ENCODE data around the gene HEPACAM2.

HEPACAM2 gene

DNA sequence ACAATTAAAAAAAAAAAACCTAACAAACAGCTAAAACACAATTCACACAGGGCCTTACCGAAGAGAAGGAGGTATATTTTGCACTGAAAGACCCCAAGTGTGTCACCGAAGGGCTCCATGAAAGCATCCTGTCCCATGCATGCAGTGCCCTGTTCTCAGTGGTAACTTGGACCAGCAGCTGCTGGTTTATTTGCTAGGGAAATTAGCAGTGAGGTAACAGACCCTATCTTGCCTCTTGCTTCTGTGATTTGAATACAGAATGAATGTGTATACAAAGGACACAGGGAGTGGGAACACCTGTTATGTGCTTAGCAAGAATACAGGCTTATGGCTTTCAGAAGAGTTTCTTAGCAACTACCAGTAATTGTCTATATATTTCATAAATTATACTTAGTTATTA is at the start of gene HEPACAM2:
Gene HEPACAM2, minus strand, starts transcription at position 160 of the 400 bp plus-strand sequence.
- no peak within 1 kb of the TSS for H3K4me3 ChIP-seq (ENCODE audit: low read depth, low read length)
- peak within 1 kb of the TSS; percentile 51 for H2AFZ ChIP-seq (ENCODE audit: low read length, unreplicated experiment)
- no peaks in the 10 kb centered on the region for H3K27me3 ChIP-seq (ENCODE audit: insufficient read depth, low read length)
- no peak within 1 kb of the TSS for H3K27ac ChIP-seq (ENCODE audit: low read depth, low read length)
- no peaks in the 10 kb centered on the region for H3K79me2 ChIP-seq (ENCODE audit: control insufficient read depth, insufficient read depth, low read length, unreplicated experiment)
- H3K4me1 ChIP-seq (ENCODE audit: control insufficient read depth, insufficient read depth, low read length, unreplicated experiment), result no peaks in the 10 kb centered on the region
- no peaks in the 10 kb centered on the region for H3K36me3 ChIP-seq (ENCODE audit: insufficient read depth, low read length)

DNA sequence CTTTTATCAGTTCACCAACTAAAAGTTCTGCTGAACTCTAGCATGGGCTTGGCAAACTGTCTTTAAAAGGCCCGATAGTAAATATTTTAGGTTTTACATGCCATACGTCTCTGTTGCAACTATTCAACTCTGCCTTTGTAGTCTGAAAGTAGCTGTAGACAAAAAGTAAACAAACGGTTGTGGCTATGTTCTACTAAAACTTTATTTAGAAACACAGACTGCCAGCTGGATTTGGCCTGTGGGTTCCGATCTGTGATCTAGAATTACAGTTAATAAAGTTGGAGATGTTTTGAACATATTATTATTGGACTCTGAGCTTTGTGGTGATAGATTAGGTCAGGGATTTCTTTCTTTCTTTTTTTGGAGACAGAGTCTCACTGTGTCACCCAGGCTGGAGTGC is 39.0 kb upstream of the HEPACAM2 start:
- no peak overlapping the region for H3K27ac ChIP-seq (ENCODE audit: low read depth, low read length)
- no peaks in the 10 kb centered on the region for H3K27me3 ChIP-seq (ENCODE audit: insufficient read depth, low read length)
- H3K36me3 ChIP-seq (ENCODE audit: insufficient read depth, low read length), result no peaks in the 10 kb centered on the region
- H3K4me1 ChIP-seq (ENCODE audit: control insufficient read depth, insufficient read depth, low read length, unreplicated experiment), result no peaks in the 10 kb centered on the region
- no peak overlapping the region for H3K4me3 ChIP-seq (ENCODE audit: low read depth, low read length)
- no peak overlapping the region for H2AFZ ChIP-seq (ENCODE audit: low read length, unreplicated experiment)
- no peaks in the 10 kb centered on the region for H3K79me2 ChIP-seq (ENCODE audit: control insufficient read depth, insufficient read depth, low read length, unreplicated experiment)

DNA sequence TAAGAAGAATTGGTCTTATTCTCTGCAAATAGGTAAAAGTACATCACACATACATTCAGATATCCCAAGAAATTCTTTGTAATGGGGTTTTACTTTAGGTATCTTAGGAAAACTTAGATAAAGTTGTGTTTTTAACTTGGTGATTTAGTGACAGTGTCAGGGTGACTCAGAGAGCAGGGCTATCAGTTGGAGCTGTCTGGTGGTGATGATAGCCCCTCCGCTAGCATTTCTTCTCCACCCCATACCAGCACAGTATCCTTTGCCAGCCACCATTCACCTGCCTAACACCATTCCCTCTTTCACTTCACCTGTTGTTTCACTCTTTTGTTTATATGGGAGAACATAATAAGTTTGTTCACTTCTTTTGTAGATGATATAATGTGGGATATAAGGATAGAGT is 36.3 kb upstream of the HEPACAM2 start:
- no peak overlapping the region for H3K4me3 ChIP-seq (ENCODE audit: low read depth, low read length)

DNA sequence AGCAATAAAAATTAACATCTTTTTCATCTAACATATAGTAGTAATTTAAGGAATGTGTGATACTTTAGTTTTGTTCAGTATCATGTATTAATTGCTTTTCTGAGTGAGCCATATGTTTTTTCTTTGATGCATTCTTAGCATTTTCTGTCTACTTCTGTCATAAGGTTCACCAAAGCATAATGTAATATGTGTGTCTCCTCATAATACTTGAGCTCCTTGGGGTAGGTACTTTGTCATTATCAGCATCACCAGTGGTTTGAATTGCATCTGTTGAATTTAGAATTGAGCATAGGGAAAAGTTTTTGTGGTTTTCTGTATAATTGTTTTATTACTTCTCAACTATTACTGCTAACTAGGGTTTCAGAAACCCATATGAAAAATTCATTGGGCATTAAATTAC is 32.4 kb upstream of the HEPACAM2 start:
- no peaks in the 10 kb centered on the region for H3K36me3 ChIP-seq (ENCODE audit: insufficient read depth, low read length)
- no peak overlapping the region for H3K4me3 ChIP-seq (ENCODE audit: low read depth, low read length)
- no peak overlapping the region for H3K27ac ChIP-seq (ENCODE audit: low read depth, low read length)
- no peaks in the 10 kb centered on the region for H3K79me2 ChIP-seq (ENCODE audit: control insufficient read depth, insufficient read depth, low read length, unreplicated experiment)
- no peaks in the 10 kb centered on the region for H3K27me3 ChIP-seq (ENCODE audit: insufficient read depth, low read length)
- no peaks in the 10 kb centered on the region for H3K4me1 ChIP-seq (ENCODE audit: control insufficient read depth, insufficient read depth, low read length, unreplicated experiment)
- H2AFZ ChIP-seq (ENCODE audit: low read length, unreplicated experiment), result no peak overlapping the region

More for the DNA sequence above, 36.3 kb upstream of the HEPACAM2 start:
- H2AFZ ChIP-seq (ENCODE audit: low read length, unreplicated experiment), result no peak overlapping the region
- H3K27ac ChIP-seq (ENCODE audit: low read depth, low read length), result no peak overlapping the region
- no peaks in the 10 kb centered on the region for H3K79me2 ChIP-seq (ENCODE audit: control insufficient read depth, insufficient read depth, low read length, unreplicated experiment)
- H3K4me1 ChIP-seq (ENCODE audit: control insufficient read depth, insufficient read depth, low read length, unreplicated experiment), result no peaks in the 10 kb centered on the region
- H3K36me3 ChIP-seq (ENCODE audit: insufficient read depth, low read length), result no peaks in the 10 kb centered on the region
- no peaks in the 10 kb centered on the region for H3K27me3 ChIP-seq (ENCODE audit: insufficient read depth, low read length)

DNA sequence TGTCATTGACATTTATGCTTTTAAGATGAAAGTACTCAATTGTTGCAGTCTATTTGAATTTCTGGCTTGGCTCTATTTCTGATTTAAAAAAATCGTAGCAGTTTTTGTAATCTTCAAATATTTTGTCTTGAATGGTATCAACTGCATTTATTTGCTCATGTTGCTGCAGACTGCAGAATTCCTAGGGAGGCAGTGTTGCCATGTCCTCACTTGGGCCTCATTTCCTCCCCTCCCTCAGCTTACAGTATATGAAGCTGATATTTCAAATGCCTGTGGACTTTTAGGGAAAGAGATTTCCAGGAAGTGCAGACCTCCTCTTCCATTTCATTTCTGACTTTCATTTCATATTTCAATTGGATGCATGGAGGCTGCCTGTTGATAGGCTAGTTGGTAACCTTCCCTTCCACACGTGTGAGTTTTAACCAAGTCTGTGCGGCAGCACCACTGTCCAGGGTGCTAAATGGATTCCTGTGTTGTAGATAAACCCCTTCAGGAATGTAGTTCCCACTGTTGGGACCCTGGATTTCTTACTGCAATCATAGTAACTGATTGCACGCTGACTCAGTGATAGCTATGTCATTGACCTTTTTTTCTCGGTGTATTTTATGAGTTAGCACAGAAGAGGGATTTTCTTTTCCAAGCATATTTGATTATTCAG is 23.4 kb upstream of the HEPACAM2 start:
- no peaks in the 10 kb centered on the region for H3K27me3 ChIP-seq (ENCODE audit: insufficient read depth, low read length)
- no peak overlapping the region for H2AFZ ChIP-seq (ENCODE audit: low read length, unreplicated experiment)
- no peak overlapping the region for H3K4me3 ChIP-seq (ENCODE audit: low read depth, low read length)
- H3K36me3 ChIP-seq (ENCODE audit: insufficient read depth, low read length), result no peaks in the 10 kb centered on the region
- no peaks in the 10 kb centered on the region for H3K4me1 ChIP-seq (ENCODE audit: control insufficient read depth, insufficient read depth, low read length, unreplicated experiment)
- peaks cover 5% of the 10 kb centered on the region for H3K79me2 ChIP-seq (ENCODE audit: control insufficient read depth, insufficient read depth, low read length, unreplicated experiment)
- no peak overlapping the region for H3K27ac ChIP-seq (ENCODE audit: low read depth, low read length)

DNA sequence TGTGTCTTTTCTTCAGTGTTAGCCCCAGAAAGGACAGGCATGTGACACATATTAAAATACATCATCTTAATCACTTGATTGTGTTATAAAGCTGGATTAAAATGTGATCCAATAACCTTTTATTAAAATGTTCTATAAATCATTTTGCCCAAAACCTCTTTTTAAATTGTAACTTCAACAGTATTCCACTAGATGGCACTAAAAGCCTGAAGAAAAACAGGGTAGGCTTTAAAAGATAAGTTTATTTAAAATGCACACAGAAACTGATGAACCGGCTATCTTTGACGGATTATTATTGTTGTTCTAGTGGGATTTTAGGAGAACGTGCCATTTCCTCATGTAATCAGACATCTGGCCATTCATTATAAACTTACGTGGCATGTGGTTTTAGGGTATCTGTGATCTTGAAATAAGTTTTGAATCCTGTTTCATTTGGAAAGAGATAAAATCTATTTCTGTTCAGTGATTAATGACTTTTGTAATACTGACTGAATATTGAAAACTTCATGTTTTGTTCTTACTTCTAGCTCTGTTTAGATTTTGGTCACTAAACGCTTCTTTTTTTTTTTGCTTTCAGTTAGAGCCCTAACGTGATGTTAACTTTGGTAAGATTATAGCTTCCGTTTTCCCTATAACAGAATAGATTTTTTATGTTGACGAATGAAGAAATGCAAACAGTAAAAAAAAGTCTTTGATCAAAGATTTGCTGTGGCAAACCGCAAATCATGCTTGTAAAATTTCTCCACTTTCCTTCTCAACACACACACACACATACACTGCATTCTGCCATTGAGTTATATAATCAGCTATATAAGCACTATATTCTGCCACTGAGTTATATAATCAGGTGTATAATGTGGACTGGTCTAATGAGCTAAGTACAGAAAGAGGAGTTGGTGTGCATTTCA is 19.5 kb upstream of the HEPACAM2 start:
- H3K27ac ChIP-seq (ENCODE audit: low read depth, low read length), result no peak overlapping the region
- no peaks in the 10 kb centered on the region for H3K36me3 ChIP-seq (ENCODE audit: insufficient read depth, low read length)
- peaks cover 5% of the 10 kb centered on the region for H3K79me2 ChIP-seq (ENCODE audit: control insufficient read depth, insufficient read depth, low read length, unreplicated experiment)
- H2AFZ ChIP-seq (ENCODE audit: low read length, unreplicated experiment), result peak overlapping the region; percentile 65
- no peaks in the 10 kb centered on the region for H3K27me3 ChIP-seq (ENCODE audit: insufficient read depth, low read length)
- no peaks in the 10 kb centered on the region for H3K4me1 ChIP-seq (ENCODE audit: control insufficient read depth, insufficient read depth, low read length, unreplicated experiment)
- H3K4me3 ChIP-seq (ENCODE audit: low read depth, low read length), result no peak overlapping the region

DNA sequence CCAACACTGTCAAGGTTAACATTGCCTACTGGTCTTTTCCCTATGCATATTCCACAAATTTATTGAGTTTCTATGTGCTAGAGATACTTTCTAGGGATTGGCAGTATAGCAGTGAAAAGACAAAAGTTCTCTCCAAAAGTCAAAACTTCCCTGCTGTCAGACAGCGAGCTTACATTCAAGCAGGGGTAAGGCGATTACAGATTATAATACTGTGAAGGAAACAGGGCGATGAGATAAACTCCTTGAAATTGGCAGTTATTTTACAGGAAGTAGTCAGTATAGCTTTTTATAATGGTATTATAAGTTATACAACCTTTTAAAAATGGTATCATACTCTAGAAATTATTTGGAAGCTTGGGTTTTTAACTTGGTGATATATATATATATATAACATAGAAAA is 15.8 kb upstream of the HEPACAM2 start:
- H3K4me1 ChIP-seq (ENCODE audit: control insufficient read depth, insufficient read depth, low read length, unreplicated experiment), result no peaks in the 10 kb centered on the region
- no peak overlapping the region for H3K4me3 ChIP-seq (ENCODE audit: low read depth, low read length)
- peaks cover 3% of the 10 kb centered on the region for H3K79me2 ChIP-seq (ENCODE audit: control insufficient read depth, insufficient read depth, low read length, unreplicated experiment)
- H3K27ac ChIP-seq (ENCODE audit: low read depth, low read length), result no peak overlapping the region
- no peak overlapping the region for H2AFZ ChIP-seq (ENCODE audit: low read length, unreplicated experiment)
- no peaks in the 10 kb centered on the region for H3K36me3 ChIP-seq (ENCODE audit: insufficient read depth, low read length)
- no peaks in the 10 kb centered on the region for H3K27me3 ChIP-seq (ENCODE audit: insufficient read depth, low read length)

DNA sequence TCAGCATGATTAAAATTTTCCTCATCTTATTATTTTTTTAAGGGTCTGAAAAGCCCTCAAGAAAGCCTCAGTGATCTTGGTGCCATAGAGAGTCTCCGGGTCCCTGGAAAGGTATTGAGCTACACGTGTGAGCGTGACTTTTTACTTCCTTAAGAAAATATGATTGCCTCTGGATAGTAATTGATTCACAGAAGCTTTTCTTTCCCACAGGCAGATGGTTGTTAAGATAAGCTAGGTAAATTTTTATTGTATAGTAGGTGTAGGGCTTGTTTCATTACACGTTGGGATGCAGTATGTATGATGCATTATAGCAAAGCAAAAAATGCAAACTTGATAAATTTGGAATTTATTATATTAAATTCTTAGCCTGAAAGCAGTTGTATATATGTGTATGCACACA is 13.6 kb upstream of the HEPACAM2 start:
- H3K79me2 ChIP-seq (ENCODE audit: control insufficient read depth, insufficient read depth, low read length, unreplicated experiment), result peaks cover 5% of the 10 kb centered on the region

DNA sequence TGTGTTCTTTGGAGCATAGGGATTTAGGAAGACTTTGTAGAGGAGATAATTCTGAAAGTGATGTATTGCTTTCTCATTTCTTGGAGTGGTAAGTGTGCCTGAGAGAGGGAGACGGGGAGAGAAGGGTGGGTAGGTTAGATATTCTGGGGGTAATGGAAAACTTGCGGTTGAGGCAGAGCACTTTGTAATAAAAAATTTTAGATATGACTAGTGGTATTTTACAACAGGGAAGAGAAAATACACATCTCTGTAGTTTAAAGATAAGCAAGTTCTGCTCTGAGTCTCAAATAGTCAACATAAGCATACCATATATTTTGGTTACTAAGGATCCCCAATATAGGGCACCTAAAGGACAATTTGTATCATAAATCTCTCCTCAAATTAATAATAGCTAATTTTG is 12.5 kb upstream of the HEPACAM2 start:
- no peaks in the 10 kb centered on the region for H3K4me1 ChIP-seq (ENCODE audit: control insufficient read depth, insufficient read depth, low read length, unreplicated experiment)
- no peak overlapping the region for H3K27ac ChIP-seq (ENCODE audit: low read depth, low read length)
- no peaks in the 10 kb centered on the region for H3K36me3 ChIP-seq (ENCODE audit: insufficient read depth, low read length)
- H3K79me2 ChIP-seq (ENCODE audit: control insufficient read depth, insufficient read depth, low read length, unreplicated experiment), result peaks cover 12% of the 10 kb centered on the region
- H3K27me3 ChIP-seq (ENCODE audit: insufficient read depth, low read length), result no peaks in the 10 kb centered on the region
- H3K4me3 ChIP-seq (ENCODE audit: low read depth, low read length), result no peak overlapping the region
- no peak overlapping the region for H2AFZ ChIP-seq (ENCODE audit: low read length, unreplicated experiment)

More for the DNA sequence above, 13.6 kb upstream of the HEPACAM2 start:
- Histone ChIP-seq H3K4me1 (ENCODE audit: control insufficient read depth, insufficient read depth, low read length, unreplicated experiment) (no peaks in the 10 kb centered on the region), H2AFZ (ENCODE audit: low read length, unreplicated experiment) (no peak overlapping the region), H3K4me3 (ENCODE audit: low read depth, low read length) (no peak overlapping the region), H3K36me3 (ENCODE audit: insufficient read depth, low read length) (no peaks in the 10 kb centered on the region), H3K27me3 (ENCODE audit: insufficient read depth, low read length) (no peaks in the 10 kb centered on the region), H3K27ac (ENCODE audit: low read depth, low read length) (no peak overlapping the region)

DNA sequence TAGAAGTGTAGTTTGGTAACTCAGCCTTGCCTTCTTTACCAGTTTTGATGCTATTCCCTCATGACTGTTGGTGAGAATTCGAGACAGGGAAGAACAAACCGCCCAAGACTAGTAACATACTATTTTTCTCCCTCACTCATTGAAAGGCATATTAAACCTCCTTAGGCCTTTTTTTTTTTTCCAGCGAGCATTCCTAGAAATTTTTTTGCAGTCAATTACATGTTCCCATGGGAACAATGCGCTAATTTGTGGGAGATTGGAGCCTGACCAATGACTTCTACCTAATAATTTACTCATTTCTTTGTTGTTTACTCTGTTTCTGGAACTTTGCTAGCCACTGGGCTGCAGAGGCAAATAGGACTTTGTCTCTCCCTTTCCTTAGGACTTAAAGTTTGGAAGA is 11.9 kb upstream of the HEPACAM2 start:
- Histone ChIP-seq H2AFZ (ENCODE audit: low read length, unreplicated experiment) (no peak overlapping the region), H3K79me2 (ENCODE audit: control insufficient read depth, insufficient read depth, low read length, unreplicated experiment) (peaks cover 18% of the 10 kb centered on the region), H3K4me3 (ENCODE audit: low read depth, low read length) (no peak overlapping the region), H3K27ac (ENCODE audit: low read depth, low read length) (no peak overlapping the region), H3K36me3 (ENCODE audit: insufficient read depth, low read length) (no peaks in the 10 kb centered on the region), H3K4me1 (ENCODE audit: control insufficient read depth, insufficient read depth, low read length, unreplicated experiment) (no peaks in the 10 kb centered on the region), H3K27me3 (ENCODE audit: insufficient read depth, low read length) (no peaks in the 10 kb centered on the region)

DNA sequence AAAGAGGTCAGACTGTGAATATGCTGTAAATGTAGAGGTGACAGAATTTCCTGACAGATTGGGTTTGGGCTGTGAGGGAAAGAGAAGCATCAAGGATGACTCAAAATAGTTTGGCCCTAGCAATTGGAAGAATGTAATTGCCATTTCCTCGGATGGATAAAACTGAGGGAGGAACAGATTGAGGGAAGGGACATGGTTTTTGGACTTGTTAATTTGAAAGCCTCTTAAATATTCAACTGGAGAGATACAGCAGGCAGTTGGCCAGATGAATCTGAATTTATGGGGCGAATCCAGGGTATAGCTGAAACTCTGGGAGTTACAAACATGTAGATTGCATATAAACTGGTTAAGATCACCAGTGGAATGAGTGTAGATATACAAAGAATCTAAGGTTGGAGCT is 9.3 kb upstream of the HEPACAM2 start:
- H3K4me3 ChIP-seq (ENCODE audit: low read depth, low read length), result no peak overlapping the region
- no peaks in the 10 kb centered on the region for H3K4me1 ChIP-seq (ENCODE audit: control insufficient read depth, insufficient read depth, low read length, unreplicated experiment)
- no peaks in the 10 kb centered on the region for H3K36me3 ChIP-seq (ENCODE audit: insufficient read depth, low read length)
- H3K79me2 ChIP-seq (ENCODE audit: control insufficient read depth, insufficient read depth, low read length, unreplicated experiment), result peaks cover 24% of the 10 kb centered on the region
- no peak overlapping the region for H2AFZ ChIP-seq (ENCODE audit: low read length, unreplicated experiment)
- no peak overlapping the region for H3K27ac ChIP-seq (ENCODE audit: low read depth, low read length)
- no peaks in the 10 kb centered on the region for H3K27me3 ChIP-seq (ENCODE audit: insufficient read depth, low read length)

All from ACC112 (cell line).